Measurements from ENCODE around the gene CAMSAP1.

GRCh38 chr9:135857843-135858242 lies 49.5 kb downstream of the CAMSAP1 start:
- TF ChIP-seq MXI1 (IDR thresholded peaks at IDR 0.05; ENCODE audit: borderline replicate concordance, low read depth, low read length) (no peak), BHLHE40 (IDR thresholded peaks at IDR 0.05; ENCODE audit: low read depth, low read length) (no peak), CTCF (conservative IDR thresholded peaks at IDR 0.05; ENCODE audit: low read depth, low read length) (no peak), RAD21 (IDR thresholded peaks at IDR 0.05; ENCODE audit: low read length) (no peak), POLR2A (IDR thresholded peaks at IDR 0.05; ENCODE audit: low read depth, low read length) (no peak), USF2 (IDR thresholded peaks at IDR 0.05; ENCODE audit: low read depth, low read length) (no peak), MAFK (IDR thresholded peaks at IDR 0.05; ENCODE audit: low read depth, low read length) (no peak), RCOR1 (IDR thresholded peaks at IDR 0.05; ENCODE audit: insufficient replicate concordance, low read length) (no peak), MAZ (IDR thresholded peaks at IDR 0.05; ENCODE audit: borderline replicate concordance, low read depth, low read length) (no peak), NFE2L2 (IDR thresholded peaks at IDR 0.05; ENCODE audit: low read depth, low read length) (no peak), FOS (IDR thresholded peaks at IDR 0.05; ENCODE audit: low read depth, low read length) (no peak)

All from IMR-90 (cell line).